Thyroid gland (tissue), 4 donors: ENCODE results near the gene FAR1. TPM values are rescaled to one million over a fixed set of nuclear protein-coding genes. Genes with fewer than 3 reads are reported as not detected.

Experiments used
- DNase-seq, 2 donors: peaks; one replicate each; pipeline ENCODE4 v3.0.0-alpha.2; 2019
- H3K27ac ChIP-seq, 3 donors: fragments of 200-600 bp; sonication (generic); 1 replicate in 2 of 3; 2 replicates in 1 of 3; pipeline ENCODE4 v1.5.1; 2016 to 2019; ENCODE audit warnings: mild to moderate bottlenecking in 1 of 3, moderate library complexity in 1 of 3
- H3K27me3 ChIP-seq: fragments of 200-600 bp; sonication (generic); one replicate; pipeline ENCODE4 v1.5.1; 2019
- H3K36me3 ChIP-seq, 2 donors: fragments of 200-600 bp; sonication (generic); one replicate each; pipeline ENCODE4 v1.5.1; 2016 to 2019
- H3K4me1 ChIP-seq, 2 donors: fragments of 200-600 bp; sonication (generic); one replicate each; pipeline ENCODE4 v1.5.1; 2017 to 2019
- H3K4me3 ChIP-seq, 3 donors: fragments of 200-600 bp; sonication (generic); replicated peaks in 1 of 3; 1 replicate in 2 of 3; 2 replicates in 1 of 3; pipeline ENCODE4 v1.5.1; 2016; ENCODE audit warnings: mild to moderate bottlenecking in 1 of 3
- H3K9me3 ChIP-seq: fragments of 200-600 bp; sonication (generic); one replicate; pipeline ENCODE4 v1.5.1; 2017
- POLR2A ChIP-seq, 2 donors: fragments of 450-650 bp; IDR thresholded peaks; one replicate each; pipeline ENCODE4 v1.6.1; 2017; ENCODE audit warnings: antibody characterized with exemption in 2 of 2, mild to moderate bottlenecking in 2 of 2, moderate library complexity in 1 of 2
- whole genome bisulfite sequencing, 2 donors: methylation state at CpG; one replicate each; pipeline ENCODE4 v1.1.5; 2017; 5-methylcytosine and 5-hydroxymethylcytosine counted together
- intact Hi-C: fragments of 100-400 bp; cut with DNase I; formaldehyde crosslinking; loops from one replicate; pipeline ENCODE4 v1.15.1; 2023
- total RNA-seq, 4 donors: library from RNA; depleted of rRNA; stranded (reverse); fragments of >200 nt; gene quantifications; one replicate each; pipeline ENCODE4 v1.2.3, GENCODE V29; 2016
- TF ChIP-seq, protein P1 (sequence below), 6 experiments: fragments of 200-600 bp in 3 of 6; fragments of 450-650 bp in 3 of 6; sonication (generic) in 3 of 6; IDR thresholded peaks; one replicate each; pipeline ENCODE4 v1.5.1; 2016 to 2019; ENCODE audit warnings: antibody characterized with exemption in 6 of 6, mild to moderate bottlenecking in 2 of 6, inconsistent platforms in 1 of 6, moderate library complexity in 1 of 6

FAR1 gene
- total RNA-seq, 4 donors from 2014 or later, result 43.8 to 76.0 (median 48.9) TPM

DNA sequence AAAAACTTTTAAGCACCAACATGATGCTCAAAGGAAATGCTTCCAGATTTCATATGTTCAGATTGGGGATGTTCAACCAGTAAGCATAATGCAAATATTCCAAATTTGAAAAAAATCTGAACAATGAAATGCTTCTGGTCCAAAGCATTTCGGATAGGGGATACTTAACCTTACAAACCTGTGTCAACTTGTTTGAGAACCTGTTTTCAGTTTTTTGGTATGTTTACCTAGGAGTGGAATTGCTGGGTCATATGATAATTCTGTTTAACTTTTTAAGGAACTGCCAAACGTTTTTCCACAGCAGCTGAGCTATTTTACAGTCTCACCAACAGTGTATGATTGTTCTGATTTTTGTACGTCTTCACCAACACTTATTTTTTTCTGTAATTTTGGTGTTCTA lies 23.7 kb downstream of the FAR1 start:
- WGBS, 2 donors, result 69 to 71% methylated on average over 3 of the region's 3 CpGs
- H3K36me3 ChIP-seq, result no peaks in the 10 kb centered on the region

DNA sequence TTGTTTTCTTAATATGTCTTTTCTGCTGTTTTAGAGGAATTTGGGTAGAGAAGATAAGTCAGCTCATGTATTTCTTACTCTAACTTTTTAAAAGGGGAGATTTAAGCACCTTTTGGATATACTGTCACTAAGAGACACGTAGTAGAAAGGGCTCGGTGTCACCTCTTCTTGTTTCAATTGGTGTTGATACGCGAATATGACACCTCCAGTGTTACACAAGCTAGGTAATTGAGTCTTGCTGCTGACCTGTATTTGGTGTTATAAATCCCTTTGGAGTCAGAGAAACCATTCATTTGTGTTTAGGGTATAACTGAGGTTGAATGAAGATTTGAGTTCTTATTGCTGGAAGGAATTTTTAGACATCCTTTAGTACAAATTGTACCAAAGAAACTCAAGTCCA lies 25.6 kb downstream of the FAR1 start:
- intact Hi-C loops, result no loop called here
- DNase-seq, result no peak
- no peaks in the 10 kb centered on the region for H3K27me3 ChIP-seq
- H3K27ac ChIP-seq, result no peak overlapping the region
- no peak for TF ChIP-seq POLR2A (IDR thresholded peaks at IDR 0.05)
- TF ChIP-seq, protein P1, sequence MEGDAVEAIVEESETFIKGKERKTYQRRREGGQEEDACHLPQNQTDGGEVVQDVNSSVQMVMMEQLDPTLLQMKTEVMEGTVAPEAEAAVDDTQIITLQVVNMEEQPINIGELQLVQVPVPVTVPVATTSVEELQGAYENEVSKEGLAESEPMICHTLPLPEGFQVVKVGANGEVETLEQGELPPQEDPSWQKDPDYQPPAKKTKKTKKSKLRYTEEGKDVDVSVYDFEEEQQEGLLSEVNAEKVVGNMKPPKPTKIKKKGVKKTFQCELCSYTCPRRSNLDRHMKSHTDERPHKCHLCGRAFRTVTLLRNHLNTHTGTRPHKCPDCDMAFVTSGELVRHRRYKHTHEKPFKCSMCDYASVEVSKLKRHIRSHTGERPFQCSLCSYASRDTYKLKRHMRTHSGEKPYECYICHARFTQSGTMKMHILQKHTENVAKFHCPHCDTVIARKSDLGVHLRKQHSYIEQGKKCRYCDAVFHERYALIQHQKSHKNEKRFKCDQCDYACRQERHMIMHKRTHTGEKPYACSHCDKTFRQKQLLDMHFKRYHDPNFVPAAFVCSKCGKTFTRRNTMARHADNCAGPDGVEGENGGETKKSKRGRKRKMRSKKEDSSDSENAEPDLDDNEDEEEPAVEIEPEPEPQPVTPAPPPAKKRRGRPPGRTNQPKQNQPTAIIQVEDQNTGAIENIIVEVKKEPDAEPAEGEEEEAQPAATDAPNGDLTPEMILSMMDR (IDR thresholded peaks at IDR 0.05), result no peak
- no peaks in the 10 kb centered on the region for H3K9me3 ChIP-seq
- no peaks in the 10 kb centered on the region for H3K36me3 ChIP-seq
- H3K4me3 ChIP-seq, result no peak overlapping the region
- peaks cover 0 to 9% of the 10 kb centered on the region in 2 donors for H3K4me1 ChIP-seq
- 94 to 95% methylated on average over 4 of the region's 4 CpGs for WGBS, 2 donors

More for the DNA sequence above, 23.7 kb downstream of the FAR1 start:
- no peaks in the 10 kb centered on the region for H3K27me3 ChIP-seq
- H3K9me3 ChIP-seq, result no peaks in the 10 kb centered on the region
- DNase-seq, result no peak
- intact Hi-C loops, result no loop called here
- H3K27ac ChIP-seq, result no peak overlapping the region
- TF ChIP-seq, protein P1 (IDR thresholded peaks at IDR 0.05), result no peak
- H3K4me1 ChIP-seq, result peaks cover 0 to 9% of the 10 kb centered on the region in 2 donors
- no peak overlapping the region for H3K4me3 ChIP-seq

DNA sequence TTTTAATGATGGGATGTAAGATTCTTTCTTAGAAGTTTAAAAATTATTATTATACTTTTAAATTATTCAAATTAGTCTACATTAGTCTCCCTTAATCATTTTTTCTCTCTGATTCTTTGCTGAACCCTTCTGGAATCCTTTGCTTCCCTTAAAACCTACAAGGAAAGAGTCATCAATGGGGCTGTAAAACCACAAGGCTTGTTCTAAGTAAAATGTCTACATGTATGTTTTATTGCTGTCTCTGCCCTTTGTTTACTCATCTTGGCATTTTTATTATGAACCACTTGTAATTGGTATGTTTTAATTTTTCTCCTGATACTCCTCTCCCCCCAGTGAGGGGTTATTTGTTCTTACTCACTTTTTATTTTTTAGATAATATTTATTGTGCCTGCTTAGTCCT lies 27.4 kb downstream of the FAR1 start:
- H3K4me3 ChIP-seq, result no peak overlapping the region
- H3K36me3 ChIP-seq, result no peaks in the 10 kb centered on the region
- intact Hi-C loops, result no loop called here
- DNase-seq, result no peak
- peaks cover 0 to 9% of the 10 kb centered on the region in 2 donors for H3K4me1 ChIP-seq
- H3K9me3 ChIP-seq, result no peaks in the 10 kb centered on the region
- no peak for TF ChIP-seq POLR2A (IDR thresholded peaks at IDR 0.05)
- TF ChIP-seq, protein P1 (IDR thresholded peaks at IDR 0.05), result no peak
- H3K27me3 ChIP-seq, result no peaks in the 10 kb centered on the region
- H3K27ac ChIP-seq, result no peak overlapping the region

DNA sequence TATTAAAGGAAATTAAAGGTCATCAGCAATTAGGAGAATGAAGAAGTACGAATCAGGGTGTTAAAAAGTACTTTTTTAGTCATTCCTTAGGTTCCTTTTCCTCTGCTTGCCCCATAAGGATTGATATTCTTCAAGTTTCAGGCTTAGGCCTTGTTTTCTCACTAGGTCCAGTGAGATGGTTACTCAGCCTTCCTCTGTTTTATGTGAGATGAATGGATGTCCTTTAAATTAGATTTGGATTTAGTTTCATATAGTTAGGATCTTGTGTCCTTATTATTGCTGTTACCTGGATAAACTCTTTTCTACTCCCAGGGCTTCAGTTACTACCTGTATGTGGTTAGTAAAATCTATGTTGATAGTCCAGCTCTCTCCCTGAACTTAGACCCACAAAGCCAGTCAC lies 29.2 kb downstream of the FAR1 start:
- WGBS, 2 donors, result 98 to 100% methylated on average over 1 of the region's 1 CpG

DNA sequence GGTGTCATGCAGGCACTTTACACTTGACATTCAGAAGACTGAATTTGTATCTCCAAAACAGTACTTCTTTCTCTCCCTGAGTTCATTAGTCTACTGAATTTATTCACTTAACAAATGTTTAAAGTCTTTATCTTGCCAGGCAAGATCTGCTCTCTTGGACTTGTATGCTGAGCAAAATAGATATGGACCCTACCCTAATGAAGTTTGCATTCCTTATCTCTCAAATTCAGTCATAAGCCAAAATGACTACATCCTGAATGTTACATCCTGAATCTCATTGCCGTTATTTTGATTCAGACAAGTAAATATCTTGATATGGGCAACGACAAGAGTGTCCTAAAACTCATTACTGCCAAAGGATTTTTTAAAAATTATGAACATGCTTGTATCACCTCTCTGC lies 29.7 kb downstream of the FAR1 start:
- 92 to 94% methylated on average over 2 of the region's 2 CpGs for WGBS, 2 donors
- TF ChIP-seq, protein P1 (IDR thresholded peaks at IDR 0.05), result no peak
- no peak for TF ChIP-seq POLR2A (IDR thresholded peaks at IDR 0.05)

More for the DNA sequence above, 29.2 kb downstream of the FAR1 start:
- Histone ChIP-seq H3K4me3 (no peak overlapping the region), H3K27ac (no peak overlapping the region), H3K27me3 (no peaks in the 10 kb centered on the region), H3K36me3 (no peaks in the 10 kb centered on the region), H3K9me3 (no peaks in the 10 kb centered on the region), H3K4me1 (peaks cover 0 to 9% of the 10 kb centered on the region in 2 donors)
- intact Hi-C loops, result no loop called here
- no peak for TF ChIP-seq POLR2A (IDR thresholded peaks at IDR 0.05)
- TF ChIP-seq, protein P1 (IDR thresholded peaks at IDR 0.05), result no peak
- no peak for DNase-seq

More for the DNA sequence above, 29.7 kb downstream of the FAR1 start:
- Histone ChIP-seq H3K27me3 (no peaks in the 10 kb centered on the region), H3K4me1 (peaks cover 0 to 5% of the 10 kb centered on the region in 2 donors), H3K27ac (no peak overlapping the region), H3K4me3 (no peak overlapping the region), H3K36me3 (no peaks in the 10 kb centered on the region), H3K9me3 (no peaks in the 10 kb centered on the region)
- no peak for DNase-seq
- intact Hi-C loops, result no loop called here
